Uterus (tissue), 2 donors: Measurements from ENCODE around the gene NHEJ1.

Source experiments
- CTCF ChIP-seq, 4 experiments: fragments of 200-600 bp in 2 of 4; fragments of 450-650 bp in 2 of 4; sonication (generic) in 2 of 4; IDR thresholded peaks; one replicate each; pipeline ENCODE4 v1.5.1; 2016 to 2019; ENCODE audit warnings: antibody characterized with exemption in 4 of 4, mild to moderate bottlenecking in 2 of 4, moderate library complexity in 1 of 4
- POLR2A ChIP-seq, 2 donors: fragments of 450-650 bp; IDR thresholded peaks; one replicate each; pipeline ENCODE4 v1.6.1; 2016; ENCODE audit warnings: antibody characterized with exemption in 2 of 2, mild to moderate bottlenecking in 1 of 2, moderate library complexity in 1 of 2

- no peak for TF ChIP-seq CTCF (IDR thresholded peaks at IDR 0.05)
- TF ChIP-seq POLR2A (IDR thresholded peaks at IDR 0.05): no peak
These were observed 2.6 kb downstream of the NHEJ1 start for GRCh38 chr2:219158025-219158424.
